ENCODE results near the gene SMC4. TPM values are rescaled to one million over a fixed set of nuclear protein-coding genes. Genes with fewer than 3 reads are reported as not detected.
A peak's percentile ranks its signal among the peaks of the same experiment; 100 is the strongest.

The SMC4 gene
- total RNA-seq, 1 donor from 2014 or later: 34.1 TPM

Small RNAs within 50 kb of the gene (microRNA-seq; reads per million reads assigned to microRNA genes)
- gene MIR15B (1,371 reads per million, percentile 84 among the genes with 10 or more reads in this experiment), gene MIR16-2 (405 reads per million, percentile 76 among the genes with 10 or more reads in this experiment)

Other genes starting within 250 kb of the SMC4 start
- 6.5 and 13.7 TPM in 2 replicates for gene C3orf80, start 174.2 kb upstream of the SMC4 start, total RNA-seq
- 25.2 and 27.3 TPM in 2 replicates for gene IFT80, start 425 bp upstream of the SMC4 start, total RNA-seq
- 15.8 and 20.6 TPM in 2 replicates for gene TRIM59, start 50.1 kb downstream of the SMC4 start, total RNA-seq
- 80.8 and 105 TPM in 2 replicates for gene KPNA4, start 165.9 kb downstream of the SMC4 start, total RNA-seq